Panc1 (cell line): ENCODE results near the gene PTPN11.

Experiments
- POLR2AphosphoS5 ChIP-seq: IDR thresholded peaks from 2 replicates; pipeline ENCODE4 v1.6.1; 2012; ENCODE audit warnings: mild to moderate bottlenecking, low read depth, low read length, moderate library complexity
- SIN3A ChIP-seq: IDR thresholded peaks from 2 replicates; pipeline ENCODE4 v1.6.1; 2012; ENCODE audit warnings: low read depth, mild to moderate bottlenecking, low read length, moderate library complexity, borderline replicate concordance; ENCODE audit not compliant: insufficient read depth
- TCF7L2 ChIP-seq: IDR thresholded peaks from 2 replicates; pipeline ENCODE4 v1.6.1; 2011; ENCODE audit warnings: mild to moderate bottlenecking, low read depth, low read length, inconsistent platforms
- TF ChIP-seq, protein P1 (sequence below): fragments of 450-650 bp; IDR thresholded peaks from 2 replicates; pipeline ENCODE4 v1.5.1; 2017; ENCODE audit warnings: mild to moderate bottlenecking
- TF ChIP-seq, protein P2 (sequence below), 2 experiments: IDR thresholded peaks; 2 replicates each; pipeline ENCODE4 v1.6.1; 2011 to 2012; ENCODE audit warnings: low read depth in 2 of 2, control low read depth in 1 of 2, low read length in 1 of 2, mild to moderate bottlenecking in 1 of 2, moderate library complexity in 1 of 2; ENCODE audit not compliant: insufficient read depth in 1 of 2

DNA sequence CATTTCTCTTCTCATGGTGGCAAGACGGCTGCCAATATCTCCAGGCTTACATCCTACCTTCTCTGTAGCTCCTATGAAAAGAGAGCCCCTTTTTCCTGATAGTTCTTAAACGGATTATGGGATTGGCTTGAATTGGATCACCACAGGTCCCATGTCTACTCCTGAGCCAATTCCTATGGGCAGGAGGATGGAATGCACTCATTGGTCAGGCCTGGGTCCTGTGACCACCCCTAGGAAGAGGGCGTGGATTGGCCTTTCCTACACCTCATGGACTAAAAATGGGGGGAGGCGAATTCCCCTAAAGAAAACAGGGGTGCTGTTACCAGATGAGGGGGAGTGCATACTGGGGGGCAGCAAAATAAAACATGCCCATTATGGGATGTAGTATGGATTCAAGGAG is 108.8 kb downstream of the PTPN11 start:
- TF ChIP-seq, protein P1, sequence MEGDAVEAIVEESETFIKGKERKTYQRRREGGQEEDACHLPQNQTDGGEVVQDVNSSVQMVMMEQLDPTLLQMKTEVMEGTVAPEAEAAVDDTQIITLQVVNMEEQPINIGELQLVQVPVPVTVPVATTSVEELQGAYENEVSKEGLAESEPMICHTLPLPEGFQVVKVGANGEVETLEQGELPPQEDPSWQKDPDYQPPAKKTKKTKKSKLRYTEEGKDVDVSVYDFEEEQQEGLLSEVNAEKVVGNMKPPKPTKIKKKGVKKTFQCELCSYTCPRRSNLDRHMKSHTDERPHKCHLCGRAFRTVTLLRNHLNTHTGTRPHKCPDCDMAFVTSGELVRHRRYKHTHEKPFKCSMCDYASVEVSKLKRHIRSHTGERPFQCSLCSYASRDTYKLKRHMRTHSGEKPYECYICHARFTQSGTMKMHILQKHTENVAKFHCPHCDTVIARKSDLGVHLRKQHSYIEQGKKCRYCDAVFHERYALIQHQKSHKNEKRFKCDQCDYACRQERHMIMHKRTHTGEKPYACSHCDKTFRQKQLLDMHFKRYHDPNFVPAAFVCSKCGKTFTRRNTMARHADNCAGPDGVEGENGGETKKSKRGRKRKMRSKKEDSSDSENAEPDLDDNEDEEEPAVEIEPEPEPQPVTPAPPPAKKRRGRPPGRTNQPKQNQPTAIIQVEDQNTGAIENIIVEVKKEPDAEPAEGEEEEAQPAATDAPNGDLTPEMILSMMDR = no peak
- TF ChIP-seq POLR2AphosphoS5 (no peak), TCF7L2 (no peak), SIN3A (no peak)
- TF ChIP-seq, protein P2, sequence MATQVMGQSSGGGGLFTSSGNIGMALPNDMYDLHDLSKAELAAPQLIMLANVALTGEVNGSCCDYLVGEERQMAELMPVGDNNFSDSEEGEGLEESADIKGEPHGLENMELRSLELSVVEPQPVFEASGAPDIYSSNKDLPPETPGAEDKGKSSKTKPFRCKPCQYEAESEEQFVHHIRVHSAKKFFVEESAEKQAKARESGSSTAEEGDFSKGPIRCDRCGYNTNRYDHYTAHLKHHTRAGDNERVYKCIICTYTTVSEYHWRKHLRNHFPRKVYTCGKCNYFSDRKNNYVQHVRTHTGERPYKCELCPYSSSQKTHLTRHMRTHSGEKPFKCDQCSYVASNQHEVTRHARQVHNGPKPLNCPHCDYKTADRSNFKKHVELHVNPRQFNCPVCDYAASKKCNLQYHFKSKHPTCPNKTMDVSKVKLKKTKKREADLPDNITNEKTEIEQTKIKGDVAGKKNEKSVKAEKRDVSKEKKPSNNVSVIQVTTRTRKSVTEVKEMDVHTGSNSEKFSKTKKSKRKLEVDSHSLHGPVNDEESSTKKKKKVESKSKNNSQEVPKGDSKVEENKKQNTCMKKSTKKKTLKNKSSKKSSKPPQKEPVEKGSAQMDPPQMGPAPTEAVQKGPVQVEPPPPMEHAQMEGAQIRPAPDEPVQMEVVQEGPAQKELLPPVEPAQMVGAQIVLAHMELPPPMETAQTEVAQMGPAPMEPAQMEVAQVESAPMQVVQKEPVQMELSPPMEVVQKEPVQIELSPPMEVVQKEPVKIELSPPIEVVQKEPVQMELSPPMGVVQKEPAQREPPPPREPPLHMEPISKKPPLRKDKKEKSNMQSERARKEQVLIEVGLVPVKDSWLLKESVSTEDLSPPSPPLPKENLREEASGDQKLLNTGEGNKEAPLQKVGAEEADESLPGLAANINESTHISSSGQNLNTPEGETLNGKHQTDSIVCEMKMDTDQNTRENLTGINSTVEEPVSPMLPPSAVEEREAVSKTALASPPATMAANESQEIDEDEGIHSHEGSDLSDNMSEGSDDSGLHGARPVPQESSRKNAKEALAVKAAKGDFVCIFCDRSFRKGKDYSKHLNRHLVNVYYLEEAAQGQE (IDR thresholded peaks at IDR 0.05; ENCODE audit: insufficient read depth in 1 of 2, low read depth in 2 of 2, low read length in 1 of 2) = no peak
